NCI-H526 (cell line): ENCODE measurements around the gene ZC3H11A.

Experiments used
- DNase-seq, 2 experiments: peaks; one replicate each; lab custom pipeline; 2025; lab: John Stamatoyannopoulos, UW

ZC3H11A gene

DNA sequence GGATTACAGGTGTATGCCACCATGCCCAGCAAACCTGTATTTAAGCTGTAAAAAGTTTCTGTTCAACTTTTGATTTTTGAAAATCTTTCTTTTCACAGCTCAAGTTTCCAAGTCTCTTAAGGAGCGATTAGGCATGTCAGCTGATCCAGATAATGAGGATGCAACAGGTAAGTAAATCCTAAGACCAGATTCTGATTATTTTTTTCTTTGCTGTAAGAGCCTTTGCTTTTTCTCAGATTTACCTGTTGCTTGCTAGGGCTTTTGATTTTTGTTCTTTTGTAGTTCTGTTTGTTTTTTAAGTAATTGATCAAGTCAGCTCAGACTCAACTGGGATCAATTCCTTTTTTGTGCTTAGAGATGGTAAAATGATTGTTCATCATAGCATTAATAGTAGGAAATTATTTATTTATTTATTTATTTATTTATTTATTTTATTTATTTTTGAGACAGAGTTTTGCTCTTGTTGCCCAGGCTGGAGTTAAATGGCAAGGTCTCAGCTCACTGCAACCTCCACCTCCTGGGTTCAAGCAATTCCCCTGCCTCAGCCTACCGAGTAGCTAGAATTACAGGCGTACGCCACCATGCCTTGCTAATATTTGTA, 44.9 kb downstream of the ZC3H11A start:
- DNase-seq: no peak

DNA sequence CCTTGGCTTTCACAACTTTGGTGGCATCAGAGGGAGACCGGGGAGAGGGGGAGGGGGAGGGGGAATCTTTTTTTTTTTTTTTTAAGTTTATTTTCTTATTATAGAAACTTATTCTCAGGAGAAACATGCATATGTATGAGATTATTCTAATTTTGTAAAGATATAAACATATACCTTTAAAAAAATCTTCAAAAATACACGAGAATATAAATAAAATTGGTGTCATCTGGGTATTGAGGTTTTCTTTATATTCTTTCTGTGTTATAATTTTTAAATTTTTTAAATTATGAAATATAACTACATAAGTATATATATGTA, 47.1 kb downstream of the ZC3H11A start:
- no peak for DNase-seq

DNA sequence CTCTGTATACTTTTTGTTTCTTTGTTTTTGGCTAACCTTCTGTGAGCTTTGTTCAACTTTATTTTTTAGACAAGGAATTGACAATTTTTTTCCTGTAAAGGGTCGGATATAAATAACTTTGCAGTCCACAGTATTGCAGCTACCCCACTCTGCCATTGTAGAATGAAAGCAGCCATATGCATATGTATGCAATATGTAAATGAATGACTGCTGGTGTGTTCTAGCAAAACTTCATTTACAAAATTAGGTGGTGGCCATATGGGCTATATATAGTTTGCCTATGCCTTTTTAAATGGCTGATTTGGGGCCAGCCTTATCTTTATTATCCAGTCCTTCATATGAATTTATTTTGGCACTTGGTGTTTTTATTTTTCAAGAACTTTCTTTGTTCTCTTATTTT, 48.0 kb downstream of the ZC3H11A start:
- no peak for DNase-seq
